ENCODE results near the gene KLHL30.

Gene KLHL30, protein sequence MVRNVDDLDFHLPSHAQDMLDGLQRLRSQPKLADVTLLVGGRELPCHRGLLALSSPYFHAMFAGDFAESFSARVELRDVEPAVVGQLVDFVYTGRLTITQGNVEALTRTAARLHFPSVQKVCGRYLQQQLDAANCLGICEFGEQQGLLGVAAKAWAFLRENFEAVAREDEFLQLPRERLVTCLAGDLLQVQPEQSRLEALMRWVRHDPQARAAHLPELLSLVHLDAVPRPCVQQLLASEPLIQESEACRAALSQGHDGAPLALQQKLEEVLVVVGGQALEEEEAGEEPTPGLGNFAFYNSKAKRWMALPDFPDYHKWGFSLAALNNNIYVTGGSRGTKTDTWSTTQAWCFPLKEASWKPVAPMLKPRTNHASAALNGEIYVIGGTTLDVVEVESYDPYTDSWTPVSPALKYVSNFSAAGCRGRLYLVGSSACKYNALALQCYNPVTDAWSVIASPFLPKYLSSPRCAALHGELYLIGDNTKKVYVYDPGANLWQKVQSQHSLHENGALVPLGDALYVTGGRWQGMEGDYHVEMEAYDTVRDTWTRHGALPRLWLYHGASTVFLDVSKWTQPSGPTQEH

GRCh38 chr2:238138331-238139195 is at the start of gene KLHL30:
Gene KLHL30 (plus strand): TSS chr2:238138668. CDS start chr2:238140755, 2,087 bp downstream.
- DNase-seq, result no peak

DNA sequence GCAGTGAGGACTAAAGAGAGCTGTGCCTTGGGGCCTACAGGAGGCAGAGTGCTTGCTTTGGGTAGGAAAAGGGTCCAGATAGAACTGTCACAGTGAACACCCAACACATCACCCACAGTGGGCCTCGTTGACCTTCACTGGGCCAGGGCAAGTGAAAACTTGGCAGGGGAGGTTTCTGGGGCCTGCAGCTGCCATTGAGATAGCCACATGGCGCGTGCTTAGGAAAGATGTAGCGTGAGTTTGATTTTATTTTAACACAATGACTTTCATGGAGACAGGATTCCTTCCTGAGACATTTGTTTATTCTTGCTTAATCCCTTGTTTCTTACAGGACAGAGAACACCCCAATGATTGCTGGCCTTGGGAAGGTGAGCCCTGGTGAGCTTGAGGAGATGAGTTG is 47.6 kb upstream of the KLHL30 start:
- DNase-seq, result no peak

DNA sequence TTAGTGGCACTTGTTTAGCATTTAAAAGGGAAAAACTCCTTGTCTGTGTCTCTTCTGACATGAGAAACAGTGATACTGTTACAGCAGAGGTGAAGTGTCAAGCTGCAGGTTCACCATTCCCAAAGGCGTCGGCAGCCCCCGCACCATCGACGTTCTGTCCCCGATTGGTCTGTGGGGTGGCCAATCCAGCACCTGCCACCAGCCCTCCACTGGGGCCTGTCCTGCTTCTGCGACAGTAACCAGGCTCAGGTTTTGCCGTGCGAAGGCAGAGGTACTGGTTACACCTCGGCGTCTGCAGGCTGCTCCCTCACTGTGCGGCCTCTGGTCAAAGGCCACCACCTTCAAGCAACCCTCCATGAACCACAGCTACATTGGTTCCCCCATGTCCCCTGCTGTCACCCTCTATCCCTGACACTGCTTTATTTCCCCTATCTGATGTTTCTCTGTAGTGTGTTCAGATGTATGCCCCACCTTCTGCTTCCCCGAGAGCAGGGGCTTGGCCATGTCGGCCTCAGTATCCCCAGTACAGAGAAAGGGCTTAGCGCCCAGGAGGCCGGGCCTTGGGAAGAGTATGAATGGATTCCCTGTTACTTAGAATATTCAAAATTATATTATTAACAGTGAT is 46.9 kb upstream of the KLHL30 start:
- no peak for DNase-seq

GRCh38 chr2:238092486-238093035 is 45.9 kb upstream of the KLHL30 start:
- DNase-seq, result peak; percentile 21

DNA sequence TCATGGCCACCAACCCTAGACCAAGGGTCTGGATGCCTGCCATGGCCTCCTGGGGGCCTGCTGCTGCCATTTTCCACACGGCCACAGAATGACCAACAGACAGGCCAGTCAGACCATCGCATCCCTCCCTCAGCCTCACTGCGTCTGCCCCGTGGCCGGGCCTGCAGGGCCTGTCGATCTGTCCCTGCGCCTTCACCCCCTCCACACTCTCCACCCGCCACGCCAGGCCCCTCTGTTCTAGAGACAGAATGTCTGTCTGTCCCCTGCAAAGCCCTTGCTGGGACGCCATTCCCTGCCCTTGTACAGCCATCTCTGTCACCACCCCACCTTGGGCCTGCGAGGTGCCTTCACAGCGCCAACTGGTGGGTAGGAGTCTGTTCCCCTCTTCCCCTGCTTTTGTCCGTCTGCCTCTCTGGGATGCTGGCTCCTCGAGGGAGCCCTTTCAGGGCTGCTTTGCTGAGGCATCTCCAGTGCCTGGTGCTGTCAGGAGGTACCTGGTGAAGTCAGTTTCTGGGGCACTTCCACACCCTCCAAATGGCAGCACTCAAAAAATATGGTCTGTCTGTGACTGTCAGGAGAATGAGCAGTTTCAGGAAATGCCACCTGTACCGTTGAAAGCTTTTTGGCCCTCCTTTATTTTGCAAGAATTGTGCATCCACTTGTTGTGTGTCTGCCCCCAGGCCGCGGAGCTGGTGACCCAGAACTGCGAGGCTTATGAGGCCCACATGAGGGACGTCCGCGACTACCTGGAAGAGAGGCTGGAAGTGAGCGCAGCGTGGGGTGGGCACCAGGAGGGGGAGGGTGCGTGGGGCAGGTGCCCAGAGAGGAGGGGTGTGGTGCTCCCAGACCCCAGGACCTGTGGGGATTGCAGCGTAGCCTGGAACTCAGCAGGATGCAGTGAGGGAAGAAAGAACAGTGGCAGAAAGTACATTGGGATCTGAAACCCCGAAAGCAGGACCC is 45.0 kb upstream of the KLHL30 start:
- peak; percentile 24 for DNase-seq

- DNase-seq, result peak; percentile 27
Observed at GRCh38 chr2:238094438-238095022, 43.9 kb upstream of the KLHL30 start.

- no peak for DNase-seq
Observed at GRCh38 chr2:238095143-238095542, 43.3 kb upstream of the KLHL30 start.

DNA sequence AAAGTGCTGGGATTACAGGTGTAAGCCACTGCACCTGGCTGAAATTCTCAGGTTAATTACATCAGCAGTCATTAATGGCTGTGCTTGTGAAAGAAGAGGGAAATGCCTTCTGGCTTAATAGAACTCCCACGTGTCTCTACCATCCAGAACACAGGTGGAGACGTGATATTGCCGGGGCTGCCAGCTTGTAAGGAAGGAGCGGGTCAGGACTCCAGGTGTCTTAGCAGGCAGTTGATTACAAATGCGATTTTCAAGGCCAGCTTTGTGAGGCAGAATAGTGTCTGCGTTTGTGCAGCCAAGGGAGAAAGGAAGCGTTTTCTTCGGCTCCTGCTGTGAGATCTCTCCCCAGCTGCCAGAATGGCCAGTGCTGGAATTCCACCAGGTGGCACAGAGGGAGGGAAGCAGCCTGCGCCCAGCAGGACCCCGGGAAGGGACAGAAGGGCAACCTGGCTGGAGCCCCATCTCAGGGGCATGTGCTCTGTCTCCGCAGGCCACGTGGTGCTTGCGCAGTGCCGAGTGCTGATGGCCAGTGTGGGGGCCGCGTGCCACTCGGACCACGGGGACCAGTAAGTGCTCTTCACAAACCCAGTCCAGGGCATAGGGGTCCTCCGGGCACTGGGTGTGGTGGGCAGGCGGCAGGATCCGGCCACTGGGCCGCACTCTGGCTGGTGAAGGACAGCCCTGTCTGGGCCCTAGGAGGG is 42.0 kb upstream of the KLHL30 start:
- peak; percentile 33 for DNase-seq

- DNase-seq, result peak; percentile 24
Observed at GRCh38 chr2:238097201-238097987, 41.1 kb upstream of the KLHL30 start.

- DNase-seq, result peak; percentile 99
Observed at GRCh38 chr2:238097988-238098871, 40.2 kb upstream of the KLHL30 start.

GRCh38 chr2:238098901-238099713 is 39.4 kb upstream of the KLHL30 start:
- no peak for DNase-seq

DNA sequence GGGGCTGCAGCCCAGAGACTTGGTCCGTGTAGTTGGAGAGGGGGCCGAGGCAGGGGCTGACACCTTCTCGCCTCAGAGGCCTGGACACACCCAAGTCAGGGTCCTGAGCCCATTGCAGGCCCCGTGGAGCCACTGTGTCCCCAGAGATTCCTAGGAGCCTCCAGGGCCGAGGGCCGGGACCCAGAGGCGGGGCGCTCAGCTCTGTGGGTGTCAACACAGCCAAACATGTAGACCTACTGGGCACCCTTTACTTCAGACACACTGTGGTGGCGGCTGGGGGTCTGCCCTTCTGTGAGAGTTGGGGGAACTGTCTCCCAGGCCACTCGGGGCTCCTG is 38.8 kb upstream of the KLHL30 start:
- peak; percentile 23 for DNase-seq

DNA sequence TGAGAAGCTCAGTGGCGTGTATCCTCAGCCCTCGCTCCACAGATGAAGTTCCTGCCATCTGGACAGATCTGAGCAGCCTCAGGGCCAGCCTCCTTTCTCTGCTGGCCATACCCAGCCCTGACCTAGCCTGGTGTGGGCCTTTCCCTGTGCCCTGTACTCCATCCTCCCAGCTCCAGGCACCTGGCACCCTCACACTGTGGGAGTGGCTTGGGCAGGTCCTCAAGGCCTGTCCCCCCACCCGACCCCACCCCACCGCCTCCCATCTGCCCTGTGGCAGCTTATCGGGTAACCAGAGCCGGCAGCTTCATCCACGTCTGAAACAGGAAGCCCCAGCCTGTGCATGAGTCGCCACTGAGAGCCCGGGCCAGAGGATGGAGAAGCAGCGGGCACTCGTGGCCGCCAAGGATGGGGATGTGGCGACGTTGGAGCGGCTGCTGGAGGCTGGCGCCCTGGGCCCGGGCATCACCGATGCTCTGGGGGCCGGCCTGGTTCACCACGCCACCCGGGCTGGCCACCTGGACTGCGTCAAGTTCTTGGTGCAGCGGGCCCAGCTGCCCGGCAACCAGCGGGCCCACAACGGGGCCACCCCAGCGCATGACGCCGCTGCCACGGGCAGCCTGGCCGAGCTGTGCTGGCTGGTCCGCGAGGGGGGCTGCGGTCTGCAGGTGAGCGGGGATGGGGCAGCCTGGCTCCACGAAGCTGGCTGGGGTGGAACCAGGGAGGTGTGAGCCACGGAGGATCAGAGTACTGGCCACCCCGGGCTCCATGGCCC is 38.2 kb upstream of the KLHL30 start, which contains the start of gene ESPNL:
TSS of gene ESPNL (plus strand) at position 292 of the 772 bp plus-strand sequence. CDS start at position 372, 80 bp downstream.
- peak; percentile 28 for DNase-seq

DNA sequence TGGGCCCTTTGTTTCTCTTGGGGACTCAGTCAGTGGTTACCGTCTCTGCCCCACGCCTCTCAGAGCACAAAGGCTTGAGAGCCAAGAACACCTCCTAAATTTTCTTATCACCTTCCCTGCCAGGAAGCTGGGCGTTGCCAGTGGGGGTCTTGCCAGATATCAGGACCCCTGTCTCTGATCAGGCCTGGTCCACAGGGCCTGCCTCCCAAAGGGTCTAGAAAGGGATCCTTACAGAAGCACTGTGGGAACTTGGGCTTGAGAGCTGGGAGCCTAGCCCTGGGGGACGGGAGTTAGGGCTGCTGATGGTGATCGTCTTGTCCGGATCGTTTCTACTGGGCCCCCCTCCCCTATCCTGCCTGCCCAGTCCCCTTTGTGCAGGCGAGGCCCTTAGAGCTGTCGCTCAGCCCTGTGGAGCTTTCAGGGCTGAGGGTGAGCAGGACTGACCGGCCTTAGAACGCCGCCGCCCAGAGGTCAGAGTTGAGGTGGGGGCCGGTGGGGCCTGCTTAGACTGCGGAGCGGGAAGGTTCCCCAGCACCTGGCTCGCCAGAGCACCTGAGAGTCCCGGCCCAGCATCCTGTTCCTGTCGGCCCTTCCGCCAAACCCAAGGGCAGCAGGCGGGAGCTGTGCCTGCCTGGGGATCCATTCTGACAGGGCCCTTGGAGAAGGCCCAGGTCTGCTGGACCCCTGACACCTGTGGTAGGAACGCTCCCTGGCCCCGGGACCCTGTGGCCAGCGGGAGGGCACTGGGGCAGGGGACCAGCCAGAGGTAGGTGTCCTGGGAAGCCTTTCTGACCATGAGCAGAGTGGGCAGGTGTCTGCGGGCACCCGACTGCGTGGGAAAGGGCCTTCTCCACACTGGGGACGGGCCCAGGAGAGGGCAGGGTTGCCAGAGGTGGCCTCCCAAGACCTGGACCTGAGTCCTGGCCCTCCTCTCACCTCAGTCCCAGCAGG is 37.4 kb upstream of the KLHL30 start:
- peak; percentile 29 for DNase-seq

Data from 8988T (cell line).